H9 (cell line): ENCODE results near the gene TTLL4. TPM values are rescaled to one million over a fixed set of nuclear protein-coding genes. Genes with fewer than 3 reads are reported as not detected.
"Not testable (repeated sequence)": the region's sequence is repeated elsewhere in the genome, so short reads cannot be mapped to it uniquely, and the experiment has no call there.

Source experiments
- DNase-seq: peaks from one replicate; pipeline ENCODE4 v3.0.0-alpha.2; 2017
- H2AFZ ChIP-seq: one replicate; pipeline ENCODE4 v1.6.1; 2013; ENCODE audit warnings: mild to moderate bottlenecking, low read length, control low read depth, moderate library complexity
- H2AK5ac ChIP-seq: 2 replicates; pipeline ENCODE4 v1.6.1; 2013; ENCODE audit warnings: low read length, control low read depth, mixed read lengths; ENCODE audit not compliant: insufficient read length
- H2BK120ac ChIP-seq: one replicate; pipeline ENCODE4 v1.6.1; 2013; ENCODE audit warnings: low read depth, mild to moderate bottlenecking, low read length, control low read depth, inconsistent platforms; ENCODE audit not compliant: poor library complexity, severe bottlenecking
- H2BK12ac ChIP-seq: 2 replicates; pipeline ENCODE4 v1.6.1; 2013; ENCODE audit warnings: low read length, control low read depth, mixed read lengths, low read depth; ENCODE audit not compliant: insufficient read length
- H2BK15ac ChIP-seq: 2 replicates; pipeline ENCODE4 v1.6.1; 2013; ENCODE audit warnings: low read depth, low read length, control low read depth
- H2BK20ac ChIP-seq: one replicate; pipeline ENCODE4 v1.6.1; 2013; ENCODE audit warnings: low read depth, mild to moderate bottlenecking, low read length, control low read depth, inconsistent platforms; ENCODE audit not compliant: poor library complexity, severe bottlenecking
- H2BK5ac ChIP-seq: 2 replicates; pipeline ENCODE4 v1.6.1; 2013; ENCODE audit warnings: low read length, control low read depth, mixed read lengths; ENCODE audit not compliant: insufficient read length
- H3K14ac ChIP-seq: 2 replicates; pipeline ENCODE4 v1.6.1; 2013; ENCODE audit warnings: low read length, control low read depth; ENCODE audit not compliant: insufficient read depth
- H3K18ac ChIP-seq: 2 replicates; pipeline ENCODE4 v1.6.1; 2013; ENCODE audit warnings: low read depth, mild to moderate bottlenecking, mixed read lengths, low read length, control low read depth; ENCODE audit not compliant: insufficient read length
- H3K23ac ChIP-seq: 2 replicates; pipeline ENCODE4 v1.6.1; 2013; ENCODE audit warnings: low read length, control low read depth, mixed read lengths, low read depth; ENCODE audit not compliant: insufficient read length
- H3K23me2 ChIP-seq: 2 replicates; pipeline ENCODE4 v1.6.1; 2013; ENCODE audit warnings: low read depth, mild to moderate bottlenecking, mixed read lengths, low read length, control low read depth; ENCODE audit not compliant: insufficient read length, poor library complexity, severe bottlenecking
- H3K27ac ChIP-seq: 2 replicates; pipeline ENCODE4 v1.5.1; 2013; ENCODE audit warnings: low read length, control low read depth, mixed read lengths, low read depth; ENCODE audit not compliant: insufficient read length
- H3K27me3 ChIP-seq: 2 replicates; pipeline ENCODE4 v1.6.1; 2013; ENCODE audit warnings: low read length, control low read depth, inconsistent platforms; ENCODE audit not compliant: insufficient read depth
- H3K4ac ChIP-seq: 2 replicates; pipeline ENCODE4 v1.6.1; 2013; ENCODE audit warnings: low read depth, mild to moderate bottlenecking, control low read depth, inconsistent platforms, low read length, moderate library complexity
- H3K4me1 ChIP-seq: 2 replicates; pipeline ENCODE4 v1.6.1; 2013; ENCODE audit warnings: low read length, control low read depth, inconsistent platforms; ENCODE audit not compliant: insufficient read depth
- H3K4me2 ChIP-seq: 2 replicates; pipeline ENCODE4 v1.6.1; 2013; ENCODE audit warnings: low read length, control low read depth, mixed read lengths; ENCODE audit not compliant: insufficient read length, insufficient read depth
- H3K56ac ChIP-seq: 2 replicates; pipeline ENCODE4 v1.6.1; 2013; ENCODE audit warnings: low read depth, mild to moderate bottlenecking, mixed read lengths, low read length, control low read depth; ENCODE audit not compliant: insufficient read length
- H3K79me1 ChIP-seq: 2 replicates; pipeline ENCODE4 v1.6.1; 2013; ENCODE audit warnings: low read depth, mild to moderate bottlenecking, moderate library complexity, low read length, control low read depth, inconsistent platforms; ENCODE audit not compliant: insufficient read depth, poor library complexity, severe bottlenecking
- H3K79me2 ChIP-seq: 2 replicates; pipeline ENCODE4 v1.6.1; 2013; ENCODE audit warnings: low read length, control low read depth, inconsistent platforms; ENCODE audit not compliant: insufficient read depth
- H3K9ac ChIP-seq: 2 replicates; pipeline ENCODE4 v1.6.1; 2013; ENCODE audit warnings: low read length, control low read depth, mixed read lengths; ENCODE audit not compliant: insufficient read length; ENCODE audit errors: extremely low read depth
- H3K9me3 ChIP-seq: one replicate; pipeline ENCODE4 v1.6.1; 2013; ENCODE audit warnings: low read depth, low read length, inconsistent platforms; ENCODE audit not compliant: control insufficient read depth
- H3T11ph ChIP-seq: one replicate; pipeline ENCODE4 v1.6.1; 2013; ENCODE audit warnings: mild to moderate bottlenecking, low read length, control low read depth, inconsistent platforms
- H4K20me1 ChIP-seq: one replicate; pipeline ENCODE4 v1.6.1; 2013; ENCODE audit not compliant: control insufficient read depth, insufficient read length, insufficient read depth
- H4K5ac ChIP-seq: 2 replicates; pipeline ENCODE4 v1.6.1; 2013; ENCODE audit warnings: low read depth, mild to moderate bottlenecking, mixed read lengths, low read length, control low read depth; ENCODE audit not compliant: insufficient read length
- H4K8ac ChIP-seq: replicated peaks from 2 replicates; pipeline ENCODE4 v1.6.1; 2013; ENCODE audit warnings: low read length, control low read depth, mixed read lengths, low read depth; ENCODE audit not compliant: insufficient read length
- H4K91ac ChIP-seq: 2 replicates; pipeline ENCODE4 v1.6.1; 2013; ENCODE audit warnings: low read depth, mild to moderate bottlenecking, moderate library complexity, mixed read lengths, low read length, control low read depth; ENCODE audit not compliant: insufficient read length
- H3K27ac Mint-ChIP-seq, 3 experiments: 2 replicates in 2 of 3; 3 replicates in 1 of 3; pipeline ENCODE4 v1.8.0; 2020 to 2021; ENCODE audit warnings: mixed read lengths in 3 of 3, mild to moderate bottlenecking in 1 of 3, moderate library complexity in 1 of 3
- H3K27me3 Mint-ChIP-seq: 2 replicates; pipeline ENCODE4 v1.8.0; 2021; ENCODE audit warnings: low read depth, mild to moderate bottlenecking, moderate library complexity, mixed read lengths
- H3K36me3 Mint-ChIP-seq, 3 experiments: 2 replicates in 2 of 3; 3 replicates in 1 of 3; pipeline ENCODE4 v1.8.0; 2020 to 2021; ENCODE audit warnings: low read depth in 3 of 3, mixed read lengths in 3 of 3; ENCODE audit not compliant: insufficient read depth in 1 of 3
- H3K4me1 Mint-ChIP-seq, 2 experiments: 2 replicates each; pipeline ENCODE4 v1.8.0; 2020; ENCODE audit warnings: mixed read lengths in 2 of 2
- H3K4me3 Mint-ChIP-seq, 2 experiments: 2 replicates in 1 of 2; 3 replicates in 1 of 2; pipeline ENCODE4 v1.8.0; 2020 to 2021; ENCODE audit warnings: mild to moderate bottlenecking in 2 of 2, mixed read lengths in 2 of 2, moderate library complexity in 1 of 2
- H3K9me3 Mint-ChIP-seq, 2 experiments: 2 replicates in 1 of 2; 3 replicates in 1 of 2; pipeline ENCODE4 v1.8.0; 2020; ENCODE audit warnings: mild to moderate bottlenecking in 2 of 2, mixed read lengths in 2 of 2, moderate library complexity in 1 of 2
- CTCF ChIP-seq: fragments of 200-600 bp; sonication (generic); conservative IDR thresholded peaks from 3 replicates; pipeline ENCODE4 v1.8.0; 2021; ENCODE audit warnings: antibody characterized with exemption, mild to moderate bottlenecking
- WGBS: extraction: QIAGEN DNeasy Blood & Tissue Kit; methylation state at CpG from one replicate; pipeline ENCODE4 v1.1.7; 2013; ENCODE audit warnings: missing lambda C conversion rate, low lambda C conversion rate, mixed read lengths; ENCODE audit not compliant: insufficient read length; ENCODE audit errors: extremely low coverage; 5-methylcytosine and 5-hydroxymethylcytosine counted together
- total RNA-seq: library from RNA; stranded (reverse); gene quantifications from 2 replicates; pipeline ENCODE4 v1.2.1, GENCODE V29; 2021

TTLL4 gene
- total RNA-seq, 1 experiment from 2014 or later, result 96.4 TPM

- Histone ChIP-seq H4K8ac (no peak overlapping the region), H3K14ac (no peak overlapping the region), H2AK5ac (no peak overlapping the region), H2BK15ac (no peak overlapping the region), H3K4me2 (no peak overlapping the region), H4K91ac (no peak overlapping the region), H3K27me3 (no peaks in the 10 kb centered on the region), H3T11ph (no peak overlapping the region), H4K20me1 (no peaks in the 10 kb centered on the region), H2BK12ac (no peak overlapping the region), H3K18ac (no peak overlapping the region), H2BK120ac (no peak overlapping the region), H3K79me2 (no peaks in the 10 kb centered on the region), H3K4me1 (no peaks in the 10 kb centered on the region), H3K23ac (no peak overlapping the region), H3K56ac (no peak overlapping the region), H3K23me2 (no peaks in the 10 kb centered on the region), H3K9ac (no peak overlapping the region), H2BK5ac (no peak overlapping the region), H4K5ac (no peak overlapping the region), H3K79me1 (no peaks in the 10 kb centered on the region), H2AFZ (no peak overlapping the region), H3K9me3 (no peaks in the 10 kb centered on the region), H3K4ac (no peak overlapping the region), H2BK20ac (no peak overlapping the region), H3K27ac (no peak overlapping the region)
- TF ChIP-seq CTCF, result no peak
- no peak for DNase-seq
- Mint-ChIP-seq H3K4me1 (no peaks in the 10 kb centered on the region), H3K4me3 (no peak overlapping the region), H3K27me3 (peaks cover 2% of the 10 kb centered on the region; the same call in 1 of the 2 replicates), H3K27ac (no peak overlapping the region), H3K36me3 (peaks cover 0 to 15% (median 0%) of the 10 kb centered on the region in 3 experiments; a peak in 2 of 7 replicates), H3K9me3 (no peaks in the 10 kb centered on the region)
- no CpG with 5 or more reads among the region's 2 CpGs for WGBS
These were observed 51.2 kb downstream of the TTLL4 start for GRCh38 chr2:218761795-218762194.

GRCh38 chr2:218772759-218773158, 62.1 kb downstream of the TTLL4 start:
- not testable (repeated sequence) for DNase-seq, H4K91ac ChIP-seq, H4K20me1 ChIP-seq, H2BK5ac ChIP-seq, H3K79me1 ChIP-seq, H3K4me3 Mint-ChIP-seq, H3K9ac ChIP-seq, H3K27ac Mint-ChIP-seq, H3K4ac ChIP-seq, H2BK20ac ChIP-seq, H3K9me3 ChIP-seq, H3T11ph ChIP-seq, H4K5ac ChIP-seq, H3K4me1 Mint-ChIP-seq, H2BK15ac ChIP-seq, H3K18ac ChIP-seq, H3K79me2 ChIP-seq, H3K56ac ChIP-seq, H3K27ac ChIP-seq, H3K27me3 ChIP-seq, H2AK5ac ChIP-seq, H3K27me3 Mint-ChIP-seq, H2AFZ ChIP-seq, H3K23ac ChIP-seq, H4K8ac ChIP-seq, H3K4me1 ChIP-seq, H3K4me2 ChIP-seq, H3K23me2 ChIP-seq, H2BK12ac ChIP-seq, H2BK120ac ChIP-seq, H3K14ac ChIP-seq
- H3K36me3 Mint-ChIP-seq, result peaks cover 0 to 12% (median 8%) of the 10 kb centered on the region in 3 experiments; a peak in 5 of 7 replicates
- peaks cover 4 to 14% of the 10 kb centered on the region in 2 experiments; a peak in 4 of 5 replicates for H3K9me3 Mint-ChIP-seq
- WGBS, result no CpG with 5 or more reads among the region's 5 CpGs
